ENCODE measurements around the gene KRTCAP2.
"Not testable (repeated sequence)": the region's sequence is repeated elsewhere in the genome, so short reads cannot be mapped to it uniquely, and the experiment has no call there.

Gene KRTCAP2

GRCh38 chr1:155172732-155173477, at the start of gene KRTCAP2:
Gene KRTCAP2, minus strand, starts transcription at chr1:155173304. Its CDS starts 80 bp downstream, at chr1:155173224.
- peak; percentile 90 for DNase-seq

GRCh38 chr1:155220211-155220965, 47.3 kb upstream of the KRTCAP2 start:
- DNase-seq: not testable (repeated sequence)

- DNase-seq: no peak
These were observed 46.5 kb upstream of the KRTCAP2 start for GRCh38 chr1:155219592-155220031.

- DNase-seq: no peak
These were observed 45.9 kb upstream of the KRTCAP2 start for GRCh38 chr1:155218854-155219591.

GRCh38 chr1:155214702-155215101, 41.6 kb upstream of the KRTCAP2 start:
- not testable (repeated sequence) for DNase-seq

- not testable (repeated sequence) for DNase-seq
These were observed 38.9 kb upstream of the KRTCAP2 start for GRCh38 chr1:155212051-155212440.

GRCh38 chr1:155211381-155212050, 38.4 kb upstream of the KRTCAP2 start:
- DNase-seq: not testable (repeated sequence)

- no peak for DNase-seq
These were observed 37.4 kb upstream of the KRTCAP2 start for GRCh38 chr1:155210314-155211104.

GRCh38 chr1:155209312-155209721, 36.2 kb upstream of the KRTCAP2 start:
- no peak for DNase-seq

- peak; percentile 77 for DNase-seq
These were observed 35.6 kb upstream of the KRTCAP2 start, which contains the start of gene MTX1 for GRCh38 chr1:155208541-155209311. Gene MTX1, plus strand, starts transcription at chr1:155208695. Its CDS starts 110 bp downstream, at chr1:155208805.

GRCh38 chr1:155207806-155208540, 34.9 kb upstream of the KRTCAP2 start, which contains the start of gene THBS3:
Gene THBS3, minus strand, starts transcription at chr1:155207897. Its CDS starts 21 bp downstream, at chr1:155207876.
- DNase-seq: peak; percentile 13

- peak; percentile 71 for DNase-seq
These were observed 34.0 kb upstream of the KRTCAP2 start for GRCh38 chr1:155206891-155207805.

- no peak for DNase-seq
These were observed 33.0 kb upstream of the KRTCAP2 start for GRCh38 chr1:155205969-155206593.

GRCh38 chr1:155205035-155205434, 31.9 kb upstream of the KRTCAP2 start:
- no peak for DNase-seq

- DNase-seq: no peak
These were observed 29.8 kb upstream of the KRTCAP2 start for GRCh38 chr1:155202731-155203515.

GRCh38 chr1:155202198-155202597, 29.1 kb upstream of the KRTCAP2 start:
- no peak for DNase-seq

- no peak for DNase-seq
These were observed 27.8 kb upstream of the KRTCAP2 start for GRCh38 chr1:155200920-155201319.

- DNase-seq: no peak
These were observed 26.7 kb upstream of the KRTCAP2 start for GRCh38 chr1:155199792-155200191.
